Muscle layer of duodenum (tissue), 2 donors: Measurements from ENCODE around the gene RBM15.

ENCODE experiments used
- H3K27ac ChIP-seq: one replicate; pipeline ENCODE4 v1.7.0; 2013; ENCODE audit warnings: mild to moderate bottlenecking, low read length
- H3K27me3 ChIP-seq: one replicate; pipeline ENCODE4 v1.7.0; 2013; ENCODE audit warnings: low read depth, mild to moderate bottlenecking, control low read depth, low read length
- H3K36me3 ChIP-seq, 2 donors: one replicate each; pipeline ENCODE4 v1.7.0; 2013; ENCODE audit warnings: low read length in 2 of 2, control low read depth in 1 of 2, mild to moderate bottlenecking in 1 of 2; ENCODE audit not compliant: insufficient read depth in 2 of 2, control insufficient read depth in 1 of 2
- H3K4me1 ChIP-seq, 2 donors: one replicate each; pipeline ENCODE4 v1.7.0; 2013; ENCODE audit warnings: low read length in 2 of 2, mild to moderate bottlenecking in 2 of 2, control low read depth in 1 of 2, moderate library complexity in 1 of 2; ENCODE audit not compliant: insufficient read depth in 2 of 2, control insufficient read depth in 1 of 2
- H3K4me3 ChIP-seq, 2 donors: one replicate each; pipeline ENCODE4 v1.7.0; 2013; ENCODE audit warnings: low read length in 2 of 2, low read depth in 1 of 2, mild to moderate bottlenecking in 1 of 2
- H3K9me3 ChIP-seq, 2 donors: one replicate each; pipeline ENCODE4 v1.7.0; 2013; ENCODE audit warnings: low read length in 2 of 2, control low read depth in 1 of 2, mild to moderate bottlenecking in 1 of 2; ENCODE audit not compliant: control insufficient read depth in 1 of 2
- donor health status: healthy.

RBM15 gene

GRCh38 chr1:110324667-110325066 lies 14.5 kb upstream of the RBM15 start:
- H3K27me3 ChIP-seq = no peaks in the 10 kb centered on the region
- no peak overlapping the region for H3K4me3 ChIP-seq
- H3K36me3 ChIP-seq = no peaks in the 10 kb centered on the region
- no peak overlapping the region for H3K27ac ChIP-seq
- H3K9me3 ChIP-seq = no peaks in the 10 kb centered on the region
- no peaks in the 10 kb centered on the region for H3K4me1 ChIP-seq

GRCh38 chr1:110326826-110327225 lies 12.4 kb upstream of the RBM15 start:
- Histone ChIP-seq H3K4me3 (no peak overlapping the region), H3K9me3 (no peaks in the 10 kb centered on the region), H3K4me1 (no peaks in the 10 kb centered on the region), H3K27ac (no peak overlapping the region), H3K27me3 (no peaks in the 10 kb centered on the region), H3K36me3 (no peaks in the 10 kb centered on the region)

- Histone ChIP-seq H3K4me3 (no peak overlapping the region), H3K27me3 (no peaks in the 10 kb centered on the region), H3K9me3 (no peaks in the 10 kb centered on the region), H3K4me1 (no peaks in the 10 kb centered on the region), H3K36me3 (no peaks in the 10 kb centered on the region), H3K27ac (no peak overlapping the region)
Observed at GRCh38 chr1:110328274-110328673, 10.9 kb upstream of the RBM15 start.

- Histone ChIP-seq H3K27ac (no peak overlapping the region), H3K9me3 (no peaks in the 10 kb centered on the region), H3K27me3 (no peaks in the 10 kb centered on the region), H3K36me3 (no peaks in the 10 kb centered on the region), H3K4me1 (no peaks in the 10 kb centered on the region), H3K4me3 (no peak overlapping the region)
Observed at GRCh38 chr1:110328700-110329099, 10.5 kb upstream of the RBM15 start.

GRCh38 chr1:110335265-110335664 lies 3.9 kb upstream of the RBM15 start:
- Histone ChIP-seq H3K27ac (no peak overlapping the region), H3K4me1 (peaks cover 2 to 5% of the 10 kb centered on the region in 2 donors), H3K4me3 (no peak overlapping the region), H3K27me3 (no peaks in the 10 kb centered on the region), H3K9me3 (no peaks in the 10 kb centered on the region), H3K36me3 (peaks cover 0 to 8% of the 10 kb centered on the region in 2 donors)

- peaks cover 9 to 17% of the 10 kb centered on the region in 2 donors for H3K4me1 ChIP-seq
- no peaks in the 10 kb centered on the region for H3K9me3 ChIP-seq
- no peaks in the 10 kb centered on the region for H3K27me3 ChIP-seq
- no peak overlapping the region for H3K4me3 ChIP-seq
- H3K36me3 ChIP-seq = peaks cover 8 to 16% of the 10 kb centered on the region in 2 donors
- no peak overlapping the region for H3K27ac ChIP-seq
Observed at GRCh38 chr1:110336300-110337039, 2.7 kb upstream of the RBM15 start.

- Histone ChIP-seq H3K9me3 (no peaks in the 10 kb centered on the region), H3K4me3 (peak overlapping the region; percentile 95 to 96), H3K4me1 (peaks cover 23 to 31% of the 10 kb centered on the region in 2 donors), H3K27me3 (no peaks in the 10 kb centered on the region), H3K27ac (peak overlapping the region; percentile 99), H3K36me3 (peaks cover 19 to 23% of the 10 kb centered on the region in 2 donors)
Observed at GRCh38 chr1:110337704-110338308, 1.4 kb upstream of the RBM15 start.

GRCh38 chr1:110338309-110338885 lies 780 bp upstream of the RBM15 start:
- Histone ChIP-seq H3K27me3 (no peaks in the 10 kb centered on the region), H3K4me3 (peak overlapping the region; percentile 95 to 96), H3K27ac (peak overlapping the region; percentile 99), H3K36me3 (peaks cover 23 to 25% of the 10 kb centered on the region in 2 donors), H3K4me1 (peaks cover 28 to 37% of the 10 kb centered on the region in 2 donors), H3K9me3 (no peaks in the 10 kb centered on the region)

GRCh38 chr1:110339407-110340206 lies 430 bp downstream of the RBM15 start:
- H3K9me3 ChIP-seq = no peaks in the 10 kb centered on the region

GRCh38 chr1:110340207-110340468 lies 961 bp downstream of the RBM15 start:
- Histone ChIP-seq H3K27me3 (no peaks in the 10 kb centered on the region), H3K36me3 (peaks cover 25 to 26% of the 10 kb centered on the region in 2 donors), H3K27ac (peak overlapping the region; percentile 87), H3K4me1 (peaks cover 34 to 51% of the 10 kb centered on the region in 2 donors), H3K9me3 (no peaks in the 10 kb centered on the region), H3K4me3 (peak overlapping the region; percentile 95 to 96)

More at GRCh38 chr1:110339407-110340206, 430 bp downstream of the RBM15 start:
- Histone ChIP-seq H3K4me3 (peak overlapping the region; percentile 95 to 96), H3K36me3 (peaks cover 25 to 26% of the 10 kb centered on the region in 2 donors), H3K4me1 (peaks cover 34 to 47% of the 10 kb centered on the region in 2 donors), H3K27ac (peak overlapping the region; percentile 87), H3K27me3 (no peaks in the 10 kb centered on the region)
